Ovary (tissue), 9 donors: ENCODE results near the gene DNMT3A. TPM values are rescaled to one million over a fixed set of nuclear protein-coding genes. Genes with fewer than 3 reads are reported as not detected.

Source experiments
- DNase-seq, 5 donors: peaks; one replicate each; pipeline ENCODE4 v3.0.0-alpha.2; 2019 to 2020
- H3K27ac ChIP-seq, 2 donors: fragments of 200-600 bp; one replicate each; pipeline versions ENCODE4 v1.5.1 to v1.8.0; 2019 to 2022
- H3K27me3 ChIP-seq: fragments of 200-600 bp; one replicate; pipeline ENCODE4 v1.8.0; 2022
- H3K36me3 ChIP-seq: fragments of 200-600 bp; sonication (generic); one replicate; pipeline ENCODE4 v1.5.1; 2019
- H3K4me1 ChIP-seq: one replicate; pipeline ENCODE4 v1.8.1; 2013; ENCODE audit warnings: mild to moderate bottlenecking, moderate library complexity; ENCODE audit not compliant: insufficient read depth
- H3K4me3 ChIP-seq: fragments of 200-600 bp; sonication (generic); one replicate; pipeline ENCODE4 v1.5.1; 2017
- H3K9me3 ChIP-seq, 2 donors: fragments of 200-600 bp in 1 of 2; sonication (generic) in 1 of 2; one replicate each; pipeline versions ENCODE4 v1.5.1 to v1.8.1; 2013 to 2019; ENCODE audit warnings: mild to moderate bottlenecking in 1 of 2, moderate library complexity in 1 of 2
- CTCF ChIP-seq, 3 donors: fragments of 450-650 bp in 2 of 3; fragments of 200-600 bp in 1 of 3; IDR thresholded peaks; one replicate each; pipeline versions ENCODE4 v1.5.1 to v1.8.0; 2016 to 2022; ENCODE audit warnings: antibody characterized with exemption in 3 of 3, mild to moderate bottlenecking in 1 of 3
- EP300 ChIP-seq: sonication (generic); formaldehyde crosslinking; IDR thresholded peaks from one replicate; pipeline ENCODE4 v1.6.1; 2017; ENCODE audit warnings: antibody characterized with exemption
- POLR2A ChIP-seq: fragments of 450-650 bp; IDR thresholded peaks from one replicate; pipeline ENCODE4 v1.6.1; 2017; ENCODE audit warnings: antibody characterized with exemption, mild to moderate bottlenecking, moderate library complexity
- WGBS, 3 donors: extraction: QIAGEN DNeasy Blood & Tissue Kit in 1 of 3; methylation state at CpG; one replicate each; pipeline versions ENCODE4 v1.1.5 to v1.1.7; 2013 to 2017; 5-methylcytosine and 5-hydroxymethylcytosine counted together
- intact Hi-C, 4 donors: fragments of 100-400 bp; cut with DNase I; formaldehyde crosslinking; loops; one replicate each; pipeline versions ENCODE4 v1.11.0 to v1.15.1; 2022 to 2023
- polyA plus RNA-seq, 2 donors: library from polyadenylated mRNA; stranded (reverse); fragments of 200-250 nt in 1 of 2; fragments of 350-450 nt in 1 of 2; fragmentation: Illumina TruSeq in 1 of 2; extraction: RNeasy Lipid Tissue Mini Kit (QIAGEN cat#74804) in 1 of 2; gene quantifications; one replicate each; pipeline ENCODE4 v1.2.3, GENCODE V29; 2013 to 2014
- total RNA-seq, 7 donors: library from RNA; depleted of rRNA in 2 of 7; stranded (reverse); fragments of >200 nt in 2 of 7; fragmentation: NEBNext Ultra II Directional in 3 of 7; extraction: Animal tissue kit (Norgen Biotek cat#: 25700) in 3 of 7; gene quantifications; one replicate each; pipeline versions ENCODE4 v1.1.0 to v1.2.4, GENCODE V29; 2016 to 2023
- donor health status: DM: no; HTN: no; CAD: no; lungs with moderate emphysema.
- donor health status: DM: no; HTN: no; CAD: no.
- donor health status: Bipolar disorder and iron deficiency.
- donor health status: DM: yes; HTN: yes; CAD: no.
- donor health status: DM: no; HTN: no; CAD: no.
- donor health status: DM: yes; HTN: yes; CAD: no.

DNMT3A gene
- total and polyA plus RNA-seq, 9 donors = 11.3 to 72.7 (median 46.7) TPM

GRCh38 chr2:25304826-25305596 is 36.7 kb downstream of the DNMT3A start:
- no peak overlapping the region for H3K4me3 ChIP-seq
- TF ChIP-seq EP300 (no peak), CTCF (IDR thresholded peaks at IDR 0.05) (no peak), POLR2A (no peak)

GRCh38 chr2:25304321-25304720 is 37.4 kb downstream of the DNMT3A start:
- Histone ChIP-seq H3K27me3 (no peaks in the 10 kb centered on the region), H3K4me1 (peaks cover 18% of the 10 kb centered on the region), H3K27ac (no peak overlapping the region), H3K4me3 (no peak overlapping the region), H3K9me3 (no peaks in the 10 kb centered on the region), H3K36me3 (no peaks in the 10 kb centered on the region)
- WGBS, 3 donors = 36 to 61% (median 41%) methylated on average over 15 of the region's 15 CpGs
- intact Hi-C loops = no loop called here
- no peak for TF ChIP-seq EP300
- no peak for TF ChIP-seq CTCF (IDR thresholded peaks at IDR 0.05)
- no peak for TF ChIP-seq POLR2A
- peak in 2 of 5 donors; percentile 48 to 53 for DNase-seq

More at GRCh38 chr2:25304826-25305596, 36.7 kb downstream of the DNMT3A start:
- intact Hi-C loops = no loop called here
- H3K9me3 ChIP-seq = no peaks in the 10 kb centered on the region
- no peak overlapping the region for H3K27ac ChIP-seq
- no peaks in the 10 kb centered on the region for H3K36me3 ChIP-seq
- 89 to 90% (median 89%) methylated on average over 16 of the region's 16 CpGs for WGBS, 3 donors
- H3K27me3 ChIP-seq = no peaks in the 10 kb centered on the region
- H3K4me1 ChIP-seq = peaks cover 14% of the 10 kb centered on the region
- DNase-seq = no peak

- H3K27me3 ChIP-seq = no peaks in the 10 kb centered on the region
- WGBS, 3 donors = 17 to 38% (median 22%) methylated on average over 21 of the region's 21 CpGs
- TF ChIP-seq CTCF (IDR thresholded peaks at IDR 0.05) = no peak
- no peak for TF ChIP-seq POLR2A
- TF ChIP-seq EP300 = no peak
- no peak overlapping the region for H3K4me3 ChIP-seq
- intact Hi-C loops = no loop called here
- peaks cover 21% of the 10 kb centered on the region for H3K4me1 ChIP-seq
- no peaks in the 10 kb centered on the region for H3K9me3 ChIP-seq
- DNase-seq = peak in 1 of 5 donors; percentile 43
- H3K36me3 ChIP-seq = no peaks in the 10 kb centered on the region
- H3K27ac ChIP-seq = peak overlapping the region in 1 of 2 donors; percentile 5
Observed at GRCh38 chr2:25303633-25304236, 38.0 kb downstream of the DNMT3A start.

DNA sequence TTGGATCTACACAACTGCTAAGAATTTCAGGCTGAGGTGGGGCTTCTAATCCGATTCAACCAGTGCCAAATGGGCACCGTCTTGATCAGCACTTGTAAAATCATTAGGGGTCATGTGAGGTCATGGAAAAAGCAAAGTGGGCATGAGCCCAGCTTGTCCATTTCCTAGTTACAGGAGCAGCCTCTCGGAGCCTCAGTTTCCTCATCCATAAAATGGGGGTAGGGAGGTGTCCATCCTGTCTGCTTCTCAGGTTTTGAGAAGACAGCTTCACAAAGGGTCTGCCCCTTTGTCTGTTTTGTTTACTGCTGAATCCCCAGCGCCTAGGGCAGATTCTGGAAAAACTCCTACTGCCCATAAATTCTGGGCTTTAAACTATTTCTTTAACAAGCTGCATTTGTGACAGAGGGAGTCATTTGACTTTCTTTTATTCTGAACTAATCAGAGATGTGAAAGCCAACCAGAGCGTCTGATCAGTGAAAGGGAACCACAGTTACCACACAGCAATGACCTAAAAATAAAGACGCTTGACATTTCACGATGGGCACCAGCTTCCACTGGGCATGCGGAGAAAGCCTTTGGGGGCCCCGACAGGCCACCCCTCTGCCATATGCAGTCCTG is 38.9 kb downstream of the DNMT3A start:
- Histone ChIP-seq H3K4me1 (peaks cover 21% of the 10 kb centered on the region), H3K27ac (no peak overlapping the region)

More for the DNA sequence above, 38.9 kb downstream of the DNMT3A start:
- 77 to 90% (median 87%) methylated on average over 9 of the region's 9 CpGs for WGBS, 3 donors
- no peak for DNase-seq
- H3K9me3 ChIP-seq = no peaks in the 10 kb centered on the region
- intact Hi-C loops = no loop called here
- no peaks in the 10 kb centered on the region for H3K27me3 ChIP-seq
- TF ChIP-seq EP300 = no peak
- TF ChIP-seq CTCF (IDR thresholded peaks at IDR 0.05) = no peak
- no peaks in the 10 kb centered on the region for H3K36me3 ChIP-seq
- no peak overlapping the region for H3K4me3 ChIP-seq
